K562 (cell line): Measurements from ENCODE around the gene MMP21. TPM values are rescaled to one million over a fixed set of nuclear protein-coding genes. Genes with fewer than 3 reads are reported as not detected.

Source experiments
- ATAC-seq: fragments of 200-7000 bp; cut with Tn5 transposase; 3 replicates; pipeline ENCODE4 v1.9.1; 2020; ENCODE audit warnings: moderate library complexity
- BruUV-seq: library from RNA; stranded (reverse); fragments of 400-500 nt; replicated peaks from 2 replicates; lab custom pipeline; 2021; lab: Mats Ljungman, UMichigan
- CTCF ChIA-PET: fragments of 300-600 bp; formaldehyde crosslinking; extraction: SDS; loops from one replicate; lab custom pipeline; 2021; ENCODE audit warnings: low intra/inter-chr PET ratio; lab: Yijun Ruan, JAX
- POLR2A ChIA-PET: fragments of 300-600, 350-650 bp; sonication (Branson Sonifier 250); formaldehyde crosslinking; extraction: SDS; loops from one replicate; lab custom pipeline; 2021; ENCODE audit warnings: antibody characterized with exemption, inconsistent platforms; lab: Yijun Ruan, JAX
- DNase-seq, 4 experiments: peaks; one replicate each; pipeline versions ENCODE4 v3.0.0 to v3.0.0-alpha.2; 2011 to 2018; ENCODE audit warnings: low spot score in 3 of 4, mixed read lengths in 3 of 4; ENCODE audit errors: extremely low read depth in 1 of 4
- FAIRE-seq: peaks from 2 replicates; lab custom pipeline; 2011; peaks lifted over from hg19 to GRCh38; lab: Jason Lieb, UNC
- H2AFZ ChIP-seq: 2 replicates; pipeline ENCODE4 v1.6.0; 2011; ENCODE audit warnings: low read depth, low read length, control low read depth, inconsistent platforms
- H3K27ac ChIP-seq: fragments of 200-600 bp; 3 replicates; pipeline ENCODE4 v1.8.0; 2011; ENCODE audit warnings: low read depth, mild to moderate bottlenecking, control low read depth, inconsistent platforms, low read length, moderate library complexity, mixed read lengths; ENCODE audit errors: extremely low read depth
- H3K27me3 ChIP-seq, 2 experiments: fragments of 300-600 bp in 1 of 2; 2 replicates in 1 of 2; 3 replicates in 1 of 2; pipeline versions ENCODE4 v1.6.0 to v1.8.0; 2011; ENCODE audit warnings: inconsistent platforms in 2 of 2, low read length in 2 of 2, mild to moderate bottlenecking in 1 of 2, mixed read lengths in 1 of 2, moderate library complexity in 1 of 2; ENCODE audit not compliant: control insufficient read depth in 2 of 2, insufficient read depth in 2 of 2
- H3K36me3 ChIP-seq: fragments of 300-600 bp; 3 replicates; pipeline ENCODE4 v1.8.0; 2011; ENCODE audit warnings: mild to moderate bottlenecking, low read length, inconsistent platforms; ENCODE audit not compliant: control insufficient read depth, insufficient read depth
- H3K4me1 ChIP-seq, 2 experiments: fragments of 200-600 bp in 1 of 2; replicated peaks in 1 of 2; 2 replicates in 1 of 2; 3 replicates in 1 of 2; pipeline versions ENCODE4 v1.5.1 to v1.8.0; 2011; ENCODE audit warnings: inconsistent platforms in 2 of 2, low read length in 2 of 2, mild to moderate bottlenecking in 1 of 2, mixed read lengths in 1 of 2, moderate library complexity in 1 of 2; ENCODE audit not compliant: control insufficient read depth in 2 of 2, insufficient read depth in 2 of 2
- H3K4me2 ChIP-seq: 2 replicates; pipeline ENCODE4 v1.6.1; 2011; ENCODE audit warnings: low read length, control low read depth, inconsistent platforms, mixed read lengths; ENCODE audit not compliant: insufficient read depth
- H3K4me3 ChIP-seq: fragments of 200-600 bp; sonication (generic), shearing (Covaris generic); 2 replicates; pipeline ENCODE4 v1.5.1; 2016; ENCODE audit warnings: control low read depth, inconsistent platforms
- H3K79me2 ChIP-seq: fragments of 200-600 bp; 3 replicates; pipeline ENCODE4 v1.8.0; 2011; ENCODE audit warnings: low read length, inconsistent platforms; ENCODE audit not compliant: control insufficient read depth, insufficient read depth
- H3K9ac ChIP-seq, 2 experiments: 2 replicates each; pipeline versions ENCODE4 v1.6.0 to v1.6.1; 2011; ENCODE audit warnings: low read depth in 2 of 2, low read length in 2 of 2, control low read depth in 1 of 2, inconsistent platforms in 1 of 2, mild to moderate bottlenecking in 1 of 2, mixed read lengths in 1 of 2; ENCODE audit not compliant: insufficient read depth in 1 of 2
- H3K9me1 ChIP-seq: one replicate; pipeline ENCODE4 v1.6.0; 2011; ENCODE audit warnings: inconsistent platforms, mild to moderate bottlenecking, low read length, moderate library complexity; ENCODE audit not compliant: control insufficient read depth, insufficient read depth
- H3K9me3 ChIP-seq: replicated peaks from 2 replicates; pipeline ENCODE4 v1.5.1; 2011; ENCODE audit warnings: low read depth, low read length, inconsistent platforms; ENCODE audit not compliant: control insufficient read depth, insufficient read depth
- H4K20me1 ChIP-seq: replicated peaks from 2 replicates; pipeline ENCODE4 v1.6.1; 2011; ENCODE audit warnings: low read length, inconsistent platforms, mixed read lengths; ENCODE audit not compliant: control insufficient read depth, insufficient read depth
- ARHGAP35 ChIP-seq: fragments of 450-650 bp; IDR thresholded peaks from 2 replicates; pipeline ENCODE4 v1.6.1; 2018; ENCODE audit not compliant: partially characterized antibody
- ARID1B ChIP-seq: fragments of 450-650 bp; IDR thresholded peaks from 2 replicates; pipeline ENCODE4 v1.6.1; 2016; ENCODE audit warnings: antibody characterized with exemption, mild to moderate bottlenecking, inconsistent platforms
- ASH1L ChIP-seq: fragments of 450-650 bp; IDR thresholded peaks from 2 replicates; pipeline ENCODE4 v1.6.1; 2018; ENCODE audit warnings: borderline replicate concordance, mild to moderate bottlenecking, low read depth; ENCODE audit not compliant: partially characterized antibody
- CHD2 ChIP-seq: IDR thresholded peaks from 2 replicates; pipeline ENCODE4 v1.6.1; 2011; ENCODE audit warnings: low read depth, low read length
- CSDE1 ChIP-seq, 2 experiments: fragments of 450-650 bp; IDR thresholded peaks; 2 replicates each; pipeline ENCODE4 v1.6.1; 2016; ENCODE audit warnings: mild to moderate bottlenecking in 1 of 2
- E2F3 ChIP-seq: fragments of 250-450 bp; sonication (Bioruptor Pico); IDR thresholded peaks from 2 replicates; pipeline ENCODE4 v1.4.0; 2020; ENCODE audit warnings: mild to moderate bottlenecking
- GTF2E2 ChIP-seq: fragments of 200-800 bp; sonication (Bioruptor generic); IDR thresholded peaks from 2 replicates; pipeline ENCODE4 v1.6.1; 2016; ENCODE audit warnings: missing genetic modification characterization, missing compliant biosample characterization
- HMGN3 ChIP-seq: IDR thresholded peaks from 2 replicates; pipeline ENCODE4 v1.6.1; 2011; ENCODE audit warnings: borderline replicate concordance, low read depth, mild to moderate bottlenecking, mixed read lengths, low read length; ENCODE audit not compliant: insufficient read length; ENCODE audit errors: extremely low read depth
- KDM5B ChIP-seq: fragments of 200-600 bp; sonication (generic); IDR thresholded peaks from 2 replicates; pipeline ENCODE4 v1.6.1; 2012; ENCODE audit warnings: low read depth, mild to moderate bottlenecking, moderate library complexity, low read length, control low read depth, inconsistent platforms; ENCODE audit not compliant: insufficient replicate concordance
- MAZ ChIP-seq, 2 experiments: fragments of 450-650 bp in 1 of 2; sonication (generic) in 1 of 2; formaldehyde crosslinking; IDR thresholded peaks in 1 of 2; conservative IDR thresholded peaks in 1 of 2; 2 replicates each; pipeline versions ENCODE4 v1.4.0 to v1.5.0; 2020; ENCODE audit warnings: mild to moderate bottlenecking in 1 of 2, missing genetic modification reagents in 1 of 2
- MYNN ChIP-seq, 2 experiments: sonication (generic); formaldehyde crosslinking in 1 of 2; IDR thresholded peaks; 2 replicates each; pipeline versions ENCODE4 v1.5.0 to v1.6.1; 2016 to 2020; ENCODE audit warnings: antibody characterized with exemption in 1 of 2, missing genetic modification reagents in 1 of 2
- NUFIP1 ChIP-seq: fragments of 450-650 bp; IDR thresholded peaks from 2 replicates; pipeline ENCODE4 v1.6.1; 2018; ENCODE audit not compliant: partially characterized antibody
- POLR2H ChIP-seq: IDR thresholded peaks from 2 replicates; pipeline ENCODE4 v1.6.1; 2016; ENCODE audit warnings: missing genetic modification characterization, low read depth, mild to moderate bottlenecking, control low read depth, missing compliant biosample characterization, moderate library complexity
- RBBP5 ChIP-seq: fragments of 200-600 bp; sonication (generic); IDR thresholded peaks from 2 replicates; pipeline ENCODE4 v1.6.1; 2012; ENCODE audit warnings: borderline replicate concordance, mild to moderate bottlenecking, low read length, control low read depth, inconsistent platforms; ENCODE audit not compliant: insufficient read depth, poor library complexity, severe bottlenecking
- SP1 ChIP-seq: sonication (generic); formaldehyde crosslinking; IDR thresholded peaks from 2 replicates; pipeline ENCODE4 v1.8.1; 2022; ENCODE audit warnings: mild to moderate bottlenecking, missing genetic modification reagents
- STAT5A ChIP-seq: IDR thresholded peaks from 2 replicates; pipeline ENCODE4 v1.6.1; 2012; ENCODE audit warnings: low read length, inconsistent platforms, borderline replicate concordance
- ZFX ChIP-seq: sonication (generic); formaldehyde crosslinking; IDR thresholded peaks from 2 replicates; pipeline ENCODE4 v1.8.0; 2022; ENCODE audit warnings: mild to moderate bottlenecking, missing genetic modification reagents, moderate library complexity
- ZNF589 ChIP-seq: fragments of 200-800 bp; sonication (Bioruptor generic); IDR thresholded peaks from 2 replicates; pipeline ENCODE4 v1.6.1; 2016; ENCODE audit warnings: low read depth, missing genetic modification characterization, missing compliant biosample characterization
- WGBS: fragments of 100-300 bp; shearing (Covaris generic); methylation state at CpG from one replicate; pipeline ENCODE4 v1.1.6; 2016; ENCODE audit warnings: low coverage, mixed read lengths; ENCODE audit not compliant: insufficient coverage; ENCODE audit errors: missing lambda C conversion rate; 5-methylcytosine and 5-hydroxymethylcytosine counted together
- in situ Hi-C: fragments of 300-500 bp; cut with MboI; formaldehyde crosslinking; loops from 4 replicates; pipeline ENCODE4 v1.15.0; 2018; ENCODE audit warnings: inconsistent platforms, mixed read lengths
- intact Hi-C: fragments of 100-400 bp; cut with micrococcal nuclease; formaldehyde crosslinking; loops from 2 replicates; pipeline ENCODE4 v1.14.2; 2022
- polyA plus RNA-seq, 8 experiments: library from polyadenylated mRNA; depleted of rRNA in 4 of 8; stranded (reverse) in 5 of 8; unstranded in 3 of 8; fragments of >200 nt; fragmentation: Nextera tagmentation in 2 of 8; fragmentation: Illumina TruSeq in 1 of 8; extraction: Ambion mirVana in 2 of 8; extraction: Trizol in 1 of 8; gene quantifications; 2 replicates each; pipeline versions ENCODE4 v1.2.1 to v1.2.3, GENCODE V29; 2011 to 2014; ENCODE audit warnings: inconsistent platforms in 1 of 8, missing spikeins in 1 of 8
- total RNA-seq, 7 experiments: library from RNA; depleted of rRNA in 6 of 7; stranded (reverse); fragments of >200 nt in 6 of 7; fragmentation: Illumina TruSeq in 2 of 7; extraction: Trizol in 2 of 7; gene quantifications; 2 replicates each; pipeline versions ENCODE4 v1.2.1 to v1.2.3, GENCODE V29; 2011 to 2021; ENCODE audit warnings: low replicate concordance in 1 of 7
- TF ChIP-seq, protein P1 (sequence below): sonication (generic); formaldehyde crosslinking; IDR thresholded peaks from 2 replicates; pipeline ENCODE4 v1.8.0; 2022; ENCODE audit warnings: mild to moderate bottlenecking, low read depth, missing genetic modification reagents
- TF ChIP-seq, protein P2 (sequence below): sonication (generic); formaldehyde crosslinking; IDR thresholded peaks from 2 replicates; pipeline ENCODE4 v1.9.0; 2022; ENCODE audit warnings: mild to moderate bottlenecking, missing genetic modification reagents

The MMP21 gene
- total and polyA plus RNA-seq, 9 of the 15 experiments (the other 6 are each of a cell fraction or from before 2014, with no cell fraction given): not detected

DNA sequence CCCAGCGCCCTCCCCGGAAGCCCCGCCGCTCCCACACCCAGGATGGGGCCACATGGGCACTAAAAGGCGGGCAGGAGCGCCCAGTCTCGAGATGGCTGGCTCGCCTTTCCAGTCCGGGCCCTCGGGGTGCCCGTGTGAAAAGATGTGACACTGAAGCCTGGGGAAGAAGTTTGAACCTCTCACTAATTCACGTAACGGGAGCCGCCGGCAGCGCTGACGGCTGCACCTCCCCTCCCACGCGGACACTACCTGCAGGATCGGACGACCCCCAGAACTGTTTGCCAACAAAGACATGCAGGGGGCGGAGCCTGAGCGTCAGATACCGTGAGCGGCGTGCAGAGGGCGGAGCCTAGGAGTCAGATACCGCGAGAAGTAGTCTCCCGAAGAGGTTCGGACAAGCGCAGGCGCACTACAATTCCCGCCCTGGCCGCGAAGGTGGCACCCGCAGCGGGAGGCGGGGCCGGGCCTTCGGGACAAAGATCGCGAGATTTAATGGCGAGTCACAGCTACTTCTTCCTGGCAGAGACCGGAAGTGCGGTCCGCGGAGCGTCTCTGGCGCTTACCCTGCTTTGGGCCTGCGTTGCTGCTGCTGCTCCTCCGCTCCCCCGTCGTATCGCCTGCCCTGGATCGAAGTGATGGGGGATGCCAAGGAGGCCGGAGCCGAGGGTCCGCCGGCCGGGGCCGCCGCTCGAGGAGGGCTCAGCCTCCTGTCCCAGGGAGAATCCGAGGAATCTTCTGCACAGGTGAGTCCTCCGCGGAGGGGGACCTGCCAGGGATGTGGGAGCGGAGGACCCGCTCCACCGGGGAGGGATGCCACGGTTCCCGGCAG is 56.2 kb downstream of the MMP21 start, which contains the start of gene EDRF1:
Gene EDRF1 (plus strand): TSS at position 537 of the 829 bp plus-strand sequence. CDS start 99 bp downstream, at position 636.
- no peaks in the 10 kb centered on the region for H3K9me1 ChIP-seq
- H2AFZ ChIP-seq: peak within 1 kb of the TSS; percentile 89
- H3K4me3 ChIP-seq: peak within 1 kb of the TSS; percentile 99
- H3K4me2 ChIP-seq: peak within 1 kb of the TSS; percentile 95
- H3K27ac ChIP-seq: peak within 1 kb of the TSS; percentile 78
- POLR2A ChIA-PET: interaction anchor here (0.7 to 1.3 kb wide), 4 partner anchors 10 to 376 kb away, joined by 3 to 6 read pairs (median 4); no protein-coding TSS in a partner anchor
- H3K36me3 ChIP-seq: peaks cover 34% of the 10 kb centered on the region
- DNase-seq (peak; percentile 92 to 97 (median 94)), FAIRE-seq (peak; percentile 93), ATAC-seq (peak; percentile 99)
- under 1% methylated on average over 50 of the region's 72 CpGs for WGBS
- in situ Hi-C loops (no loop called here), intact Hi-C loops (loop anchor here (5.0 kb wide), 1 partner anchor 98 kb away; no protein-coding TSS in a partner anchor)
- peaks cover 5 to 6% of the 10 kb centered on the region in 2 experiments; a peak in 4 of 5 replicates for H3K4me1 ChIP-seq
- BruUV-seq: no TSS peak
- H3K79me2 ChIP-seq: peaks cover 22% of the 10 kb centered on the region
- H3K9me3 ChIP-seq: no peaks in the 10 kb centered on the region
- no peaks in the 10 kb centered on the region for H3K27me3 ChIP-seq
- H4K20me1 ChIP-seq: no peaks in the 10 kb centered on the region
- H3K9ac ChIP-seq: peak within 1 kb of the TSS; percentile 93 to 98
- CTCF ChIA-PET: interaction anchor here (0.5 to 0.6 kb wide), 2 partner anchors 978 to 1078 kb away, joined by 3 read pairs; no protein-coding TSS in a partner anchor
- TF ChIP-seq ZNF589 (CRISPR knock-in tag) (no peak), GTF2E2 (tag) (peak; percentile 67; the same call in 1 of the 2 replicates), ZFX (CRISPR knock-in tag) (peak; percentile 88), MYNN (IDR thresholded peaks at IDR 0.05) (0 out of 2 replicates have a peak, but pooled peaks have one; percentile 27), MYNN (CRISPR knock-in tag; IDR thresholded peaks at IDR 0.05) (no peak), POLR2H (tag) (peak; percentile 48), RBBP5 (peak; percentile 81), ASH1L (no peak), ARHGAP35 (peak; percentile 78), ARID1B (no peak), CSDE1 (IDR thresholded peaks at IDR 0.05) (no peak), E2F3 (peak; percentile 26; the same call in 1 of the 2 replicates), SP1 (CRISPR knock-in tag) (peak; percentile 75; the same call in 1 of the 2 replicates), CHD2 (peak; percentile 97), KDM5B (peak; percentile 95), MAZ (CRISPR knock-in tag; conservative IDR thresholded peaks at IDR 0.05 in 1 of 2, IDR thresholded peaks at IDR 0.05 in 1 of 2) (peak; percentile 21 to 61; a peak in 3 of 4 replicates), NUFIP1 (no peak), STAT5A (no peak), HMGN3 (peak; percentile 83)
- TF ChIP-seq, protein P1, sequence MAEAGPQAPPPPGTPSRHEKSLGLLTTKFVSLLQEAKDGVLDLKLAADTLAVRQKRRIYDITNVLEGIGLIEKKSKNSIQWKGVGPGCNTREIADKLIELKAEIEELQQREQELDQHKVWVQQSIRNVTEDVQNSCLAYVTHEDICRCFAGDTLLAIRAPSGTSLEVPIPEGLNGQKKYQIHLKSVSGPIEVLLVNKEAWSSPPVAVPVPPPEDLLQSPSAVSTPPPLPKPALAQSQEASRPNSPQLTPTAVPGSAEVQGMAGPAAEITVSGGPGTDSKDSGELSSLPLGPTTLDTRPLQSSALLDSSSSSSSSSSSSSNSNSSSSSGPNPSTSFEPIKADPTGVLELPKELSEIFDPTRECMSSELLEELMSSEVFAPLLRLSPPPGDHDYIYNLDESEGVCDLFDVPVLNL: 0 out of 2 replicates have a peak, but pooled peaks have one; percentile 41
- TF ChIP-seq, protein P2, sequence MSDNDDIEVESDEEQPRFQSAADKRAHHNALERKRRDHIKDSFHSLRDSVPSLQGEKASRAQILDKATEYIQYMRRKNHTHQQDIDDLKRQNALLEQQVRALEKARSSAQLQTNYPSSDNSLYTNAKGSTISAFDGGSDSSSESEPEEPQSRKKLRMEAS: peak; percentile 36; the same call in 1 of the 2 replicates
